Measurements from ENCODE around the gene MKS1.

The MKS1 gene

DNA sequence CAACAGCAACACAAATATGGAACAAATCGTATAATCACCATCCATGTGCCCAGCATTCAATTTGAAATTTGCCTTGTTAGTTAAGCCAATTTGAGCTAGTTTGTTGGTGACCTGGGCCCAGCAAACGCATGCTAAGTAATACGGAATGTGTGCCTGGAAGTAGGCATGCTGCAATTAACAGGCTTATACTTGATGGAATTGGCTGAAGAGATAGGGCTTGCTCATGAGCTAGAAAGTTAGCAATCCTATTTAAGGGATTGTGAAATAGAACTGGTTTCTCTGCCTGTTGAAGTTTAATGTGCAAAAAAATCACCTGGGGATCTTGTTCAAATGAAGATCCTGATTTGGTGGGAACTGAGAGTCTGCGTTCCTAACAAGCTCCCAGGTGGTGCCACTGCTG lies 10.8 kb upstream of the MKS1 start:
- POLR2A ChIA-PET = no interaction called here
- TF ChIP-seq, protein P1, sequence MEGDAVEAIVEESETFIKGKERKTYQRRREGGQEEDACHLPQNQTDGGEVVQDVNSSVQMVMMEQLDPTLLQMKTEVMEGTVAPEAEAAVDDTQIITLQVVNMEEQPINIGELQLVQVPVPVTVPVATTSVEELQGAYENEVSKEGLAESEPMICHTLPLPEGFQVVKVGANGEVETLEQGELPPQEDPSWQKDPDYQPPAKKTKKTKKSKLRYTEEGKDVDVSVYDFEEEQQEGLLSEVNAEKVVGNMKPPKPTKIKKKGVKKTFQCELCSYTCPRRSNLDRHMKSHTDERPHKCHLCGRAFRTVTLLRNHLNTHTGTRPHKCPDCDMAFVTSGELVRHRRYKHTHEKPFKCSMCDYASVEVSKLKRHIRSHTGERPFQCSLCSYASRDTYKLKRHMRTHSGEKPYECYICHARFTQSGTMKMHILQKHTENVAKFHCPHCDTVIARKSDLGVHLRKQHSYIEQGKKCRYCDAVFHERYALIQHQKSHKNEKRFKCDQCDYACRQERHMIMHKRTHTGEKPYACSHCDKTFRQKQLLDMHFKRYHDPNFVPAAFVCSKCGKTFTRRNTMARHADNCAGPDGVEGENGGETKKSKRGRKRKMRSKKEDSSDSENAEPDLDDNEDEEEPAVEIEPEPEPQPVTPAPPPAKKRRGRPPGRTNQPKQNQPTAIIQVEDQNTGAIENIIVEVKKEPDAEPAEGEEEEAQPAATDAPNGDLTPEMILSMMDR (IDR thresholded peaks at IDR 0.05; ENCODE audit: control extremely low read depth, extremely low read depth, low read depth, missing control alignments) = no peak
- no peak for DNase-seq (ENCODE audit: extremely low spot score)
- CTCF ChIA-PET = interaction anchor here (0.9 to 8.6 kb wide), 7 partner anchors 8 to 30 kb away, joined by 3 to 77 read pairs (median 10); partner anchors contain the start of genes LPO and MKS1

DNA sequence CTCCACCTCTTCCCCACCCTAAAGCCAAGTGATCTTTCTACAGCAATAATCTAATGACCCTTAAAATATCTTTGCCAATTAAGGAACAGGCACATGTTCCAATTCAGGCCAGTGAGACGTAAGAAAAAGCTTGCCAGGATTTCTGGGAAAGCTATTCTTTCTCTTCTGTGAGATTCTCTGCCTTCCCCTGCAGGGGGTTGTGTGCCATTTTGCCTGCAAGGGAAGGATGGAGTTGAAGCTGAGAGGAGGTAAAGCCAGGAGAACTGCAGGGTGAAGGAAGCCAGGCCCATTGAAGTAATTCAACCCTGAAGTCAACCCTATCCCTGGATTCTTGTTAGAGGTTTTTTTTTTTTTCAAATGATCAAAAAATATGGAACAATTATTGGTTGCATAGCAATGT lies 10.3 kb upstream of the MKS1 start:
- TF ChIP-seq, protein P1 (IDR thresholded peaks at IDR 0.05; ENCODE audit: control extremely low read depth, extremely low read depth, low read depth, missing control alignments) = no peak
- no peak for DNase-seq (ENCODE audit: extremely low spot score)
- ChIA-PET CTCF (interaction anchor here (0.9 to 8.6 kb wide), 7 partner anchors 9 to 188 kb away, joined by 3 to 77 read pairs (median 6); partner anchors contain the start of genes LPO, MKS1 and RNF43), POLR2A (interaction anchor here (0.6 kb wide), 1 partner anchor 17 kb away, joined by 5 read pairs; no protein-coding TSS in a partner anchor)

DNA sequence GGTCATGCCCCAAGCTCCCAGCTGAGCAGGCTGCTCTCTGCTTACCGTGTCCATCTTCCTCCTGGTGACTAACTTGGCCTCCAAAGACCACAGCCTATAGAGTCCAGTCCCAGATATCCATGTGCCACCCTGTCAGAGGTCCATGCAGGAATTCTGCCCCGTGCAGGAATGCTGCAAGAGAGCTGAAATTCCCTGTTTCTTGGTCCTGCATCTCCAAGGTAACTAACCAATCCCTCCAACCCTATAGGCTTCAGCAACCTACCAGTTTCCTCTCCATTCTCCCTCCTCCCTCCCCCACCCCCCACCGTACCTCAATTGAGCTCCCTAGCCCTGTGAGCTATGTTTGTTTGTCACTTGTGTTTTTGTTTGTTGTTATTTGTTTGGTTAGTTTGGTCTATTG lies 9.6 kb upstream of the MKS1 start:
- ChIA-PET CTCF (interaction anchor here (1.0 to 8.6 kb wide), 7 partner anchors 10 to 189 kb away, joined by 4 to 77 read pairs (median 6); partner anchors contain the start of genes LPO, MKS1 and RNF43), POLR2A (interaction anchor here (0.6 kb wide), 1 partner anchor 17 kb away, joined by 5 read pairs; no protein-coding TSS in a partner anchor)
- TF ChIP-seq, protein P1 (IDR thresholded peaks at IDR 0.05; ENCODE audit: control extremely low read depth, extremely low read depth, low read depth, missing control alignments) = no peak
- no peak for DNase-seq (ENCODE audit: extremely low spot score)

DNA sequence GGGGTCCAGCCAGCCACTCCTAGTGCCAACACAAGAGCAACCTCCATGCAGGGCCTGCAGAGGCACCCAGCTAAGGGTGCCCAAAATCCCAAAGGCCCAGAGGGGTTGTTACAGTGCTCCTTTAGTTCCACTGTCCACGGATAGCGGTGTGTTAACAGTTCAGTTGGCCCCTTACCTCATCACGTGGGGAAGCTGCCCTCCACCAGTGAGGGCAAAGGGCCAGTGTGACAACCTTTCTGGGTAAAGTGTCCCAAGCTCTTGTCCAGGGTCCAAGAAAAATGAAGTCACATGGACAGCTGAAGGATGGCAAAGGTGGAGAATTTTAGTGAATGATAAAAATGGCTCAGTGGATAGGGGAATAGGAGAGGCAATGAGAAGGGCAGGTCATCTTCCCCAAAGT lies 8.7 kb upstream of the MKS1 start:
- DNase-seq (ENCODE audit: extremely low spot score) = no peak
- ChIA-PET POLR2A (no interaction called here), CTCF (interaction anchor here (1.4 to 8.6 kb wide), 5 partner anchors 9 to 28 kb away, joined by 4 to 77 read pairs (median 14); partner anchors contain the start of genes LPO and MKS1)
- TF ChIP-seq, protein P1 (IDR thresholded peaks at IDR 0.05; ENCODE audit: control extremely low read depth, extremely low read depth, low read depth, missing control alignments) = no peak

GRCh38 chr17:58224315-58224714 lies 5.3 kb upstream of the MKS1 start:
- POLR2A ChIA-PET = no interaction called here
- CTCF ChIA-PET = interaction anchor here (0.7 kb wide), 1 partner anchor 18 kb away, joined by 3 read pairs; no protein-coding TSS in a partner anchor
- no peak for DNase-seq (ENCODE audit: extremely low spot score)
- TF ChIP-seq, protein P1 (IDR thresholded peaks at IDR 0.05; ENCODE audit: control extremely low read depth, extremely low read depth, low read depth, missing control alignments) = no peak

DNA sequence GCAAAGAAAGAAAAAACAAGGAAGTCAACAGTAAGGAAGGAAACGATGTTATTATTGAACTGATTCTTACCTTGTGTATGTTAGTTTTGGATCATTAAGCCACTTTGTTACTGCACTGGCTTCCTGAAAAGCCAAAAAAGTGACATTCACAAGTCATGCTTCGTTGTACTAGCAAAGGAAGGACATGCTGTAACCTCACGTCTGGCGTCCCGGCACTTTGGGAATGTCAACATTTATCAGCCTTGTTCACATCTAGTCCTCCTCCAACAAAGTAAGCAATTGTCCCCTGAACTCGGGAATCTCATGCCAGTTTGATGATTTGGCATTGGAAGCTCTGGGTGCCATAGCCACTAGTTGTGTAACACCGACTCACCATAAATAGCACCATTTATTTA lies 731 bp upstream of the MKS1 start:
- DNase-seq (ENCODE audit: extremely low spot score) = no peak
- TF ChIP-seq, protein P1 (IDR thresholded peaks at IDR 0.05; ENCODE audit: control extremely low read depth, extremely low read depth, low read depth, missing control alignments) = no peak
- ChIA-PET CTCF (interaction anchor here (1.0 to 5.7 kb wide), 9 partner anchors 10 to 39 kb away, joined by 3 to 52 read pairs (median 7); no protein-coding TSS in a partner anchor), POLR2A (no interaction called here)
